ENCODE results near the gene DSTYK. TPM values are rescaled to one million over a fixed set of nuclear protein-coding genes. Genes with fewer than 3 reads are reported as not detected.

The DSTYK gene
- total RNA-seq, 2 experiments from 2014 or later: 10.0 to 10.7 TPM

DNA sequence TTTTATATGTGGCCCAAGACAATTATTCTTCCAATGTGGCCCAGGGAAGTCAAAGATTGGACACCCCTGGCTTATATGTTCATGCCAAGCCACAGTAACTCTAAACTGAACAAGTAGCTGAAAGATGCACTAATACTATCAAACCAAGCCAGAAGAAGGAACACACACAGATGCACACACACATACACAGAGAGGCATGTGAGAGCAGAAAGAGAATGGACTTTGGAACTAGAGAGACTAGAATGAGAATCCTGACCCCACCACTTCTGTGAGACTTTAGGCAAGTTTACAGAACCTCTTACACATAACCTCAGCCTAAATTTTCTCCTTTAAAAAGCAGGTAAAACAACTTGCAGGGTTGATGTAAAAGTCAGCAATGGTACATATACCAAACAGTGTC is 116.1 kb downstream of the DSTYK start:
- H3K27me3 Mint-ChIP-seq: no peaks in the 10 kb centered on the region
- intact Hi-C loops (cut with micrococcal nuclease): no loop called here
- peaks cover 39% of the 10 kb centered on the region for H3K36me3 Mint-ChIP-seq (ENCODE audit: low read depth)
- H3K9me3 Mint-ChIP-seq: no peaks in the 10 kb centered on the region
- H3K4me1 Mint-ChIP-seq (ENCODE audit: low read depth): no peaks in the 10 kb centered on the region
- TF ChIP-seq, protein P1, sequence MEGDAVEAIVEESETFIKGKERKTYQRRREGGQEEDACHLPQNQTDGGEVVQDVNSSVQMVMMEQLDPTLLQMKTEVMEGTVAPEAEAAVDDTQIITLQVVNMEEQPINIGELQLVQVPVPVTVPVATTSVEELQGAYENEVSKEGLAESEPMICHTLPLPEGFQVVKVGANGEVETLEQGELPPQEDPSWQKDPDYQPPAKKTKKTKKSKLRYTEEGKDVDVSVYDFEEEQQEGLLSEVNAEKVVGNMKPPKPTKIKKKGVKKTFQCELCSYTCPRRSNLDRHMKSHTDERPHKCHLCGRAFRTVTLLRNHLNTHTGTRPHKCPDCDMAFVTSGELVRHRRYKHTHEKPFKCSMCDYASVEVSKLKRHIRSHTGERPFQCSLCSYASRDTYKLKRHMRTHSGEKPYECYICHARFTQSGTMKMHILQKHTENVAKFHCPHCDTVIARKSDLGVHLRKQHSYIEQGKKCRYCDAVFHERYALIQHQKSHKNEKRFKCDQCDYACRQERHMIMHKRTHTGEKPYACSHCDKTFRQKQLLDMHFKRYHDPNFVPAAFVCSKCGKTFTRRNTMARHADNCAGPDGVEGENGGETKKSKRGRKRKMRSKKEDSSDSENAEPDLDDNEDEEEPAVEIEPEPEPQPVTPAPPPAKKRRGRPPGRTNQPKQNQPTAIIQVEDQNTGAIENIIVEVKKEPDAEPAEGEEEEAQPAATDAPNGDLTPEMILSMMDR (IDR thresholded peaks at IDR 0.05): no peak
- ATAC-seq: no peak
- H3K4me3 Mint-ChIP-seq: no peak overlapping the region
- ChIA-PET CTCF (interaction anchor here (0.7 to 1.4 kb wide), 2 partner anchors 106 to 1567 kb away, joined by 3 to 4 read pairs; no protein-coding TSS in a partner anchor), POLR2A (no interaction called here)
- H3K27ac Mint-ChIP-seq: no peak overlapping the region
- DNase-seq: no peak

Other genes starting within 250 kb of the DSTYK start
- not detected for gene CNTN2, start 168.5 kb downstream of the DSTYK start, total RNA-seq
- gene TMEM81, start 127.2 kb downstream of the DSTYK start, total RNA-seq: 1 to 10 TPM; 2.5 to 2.6 TPM
- 10 to 100 TPM; 18.8 to 21.6 TPM for gene RBBP5, start 89.7 kb downstream of the DSTYK start, total RNA-seq
- gene TMCC2, start 16.2 kb upstream of the DSTYK start, total RNA-seq: 1 to 10 TPM; 6.6 to 7.1 TPM
- 1 to 10 TPM; 1.9 TPM for gene NUAK2, start 110.0 kb upstream of the DSTYK start, total RNA-seq
- not detected for gene KLHDC8A, start 145.2 kb upstream of the DSTYK start, total RNA-seq
- gene LEMD1, start 210.4 kb upstream of the DSTYK start, total RNA-seq: under 1 TPM; 0.58 to 0.81 TPM
- gene BLACAT1, start 244.3 kb upstream of the DSTYK start, total RNA-seq: under 1 TPM in 1 of 2 experiments, not detected in 1; 0.13 TPM

Data from activated CD8-positive, alpha-beta T cell treated with anti-CD3 and anti-CD28 coated beads for 36 hours (primary cell).